Stimulated activated CD4-positive, alpha-beta T cell treated with anti-CD3 and anti-CD28 coated beads, Interleukin-4, amount 100 ng/mL, for 4 hours (primary cell): Measurements from ENCODE around the gene ACTL6B.

Experiments used
- DNase-seq, 2 experiments: peaks; one replicate each; pipeline ENCODE4 v3.0.0-alpha.2; 2020

Gene ACTL6B

GRCh38 chr7:100683659-100684533 is 27.6 kb upstream of the ACTL6B start:
- no peak for DNase-seq

- DNase-seq = no peak
Measured at GRCh38 chr7:100682991-100683658, 26.9 kb upstream of the ACTL6B start.

- DNase-seq = peak in 1 of 2 experiments; percentile 47
Measured at GRCh38 chr7:100682228-100682741, 26.0 kb upstream of the ACTL6B start.

- no peak for DNase-seq
Measured at GRCh38 chr7:100681491-100682227, 25.4 kb upstream of the ACTL6B start.

GRCh38 chr7:100680576-100681271 is 24.5 kb upstream of the ACTL6B start:
- DNase-seq = no peak

- DNase-seq = no peak
Measured at GRCh38 chr7:100679927-100680575, 23.8 kb upstream of the ACTL6B start.

- DNase-seq = no peak
Measured at GRCh38 chr7:100679129-100679926, 23.1 kb upstream of the ACTL6B start.

GRCh38 chr7:100678291-100678984 is 22.2 kb upstream of the ACTL6B start:
- no peak for DNase-seq

GRCh38 chr7:100677308-100678267 is 21.3 kb upstream of the ACTL6B start:
- no peak for DNase-seq

GRCh38 chr7:100676501-100677306 is 20.5 kb upstream of the ACTL6B start:
- DNase-seq = no peak

GRCh38 chr7:100675581-100676350 is 19.5 kb upstream of the ACTL6B start:
- peak; percentile 70 to 87 for DNase-seq

- no peak for DNase-seq
Measured at GRCh38 chr7:100675105-100675451, 18.8 kb upstream of the ACTL6B start.

- DNase-seq = no peak
Measured at GRCh38 chr7:100674411-100675104, 18.3 kb upstream of the ACTL6B start.

- peak in 1 of 2 experiments; percentile 50 for DNase-seq
Measured at GRCh38 chr7:100673942-100674410, 17.7 kb upstream of the ACTL6B start.

- DNase-seq = peak; percentile 99
Measured at GRCh38 chr7:100673302-100673941, 17.2 kb upstream of the ACTL6B start, which contains the start of gene GNB2. GNB2 (plus strand) TSS chr7:100673740; CDS start chr7:100676266, 2,526 bp downstream.
